ENCODE results near the gene MFN2. TPM values are rescaled to one million over a fixed set of nuclear protein-coding genes. Genes with fewer than 3 reads are reported as not detected.
A peak's percentile ranks its signal among the peaks of the same experiment; 100 is the strongest.

The MFN2 gene
- total and polyA plus RNA-seq, 2 of the 8 experiments (the other 6 are each of a cell fraction or from before 2014, with no cell fraction given) = 34.0 to 62.5 TPM

- no peaks in the 10 kb centered on the region; a peak in 1 of 4 replicates for H3K79me2 ChIP-seq (ENCODE audit: control insufficient read depth in 1 of 2, insufficient read depth in 2 of 2, low read length in 2 of 2)
- 84% methylated on average over 14 of the region's 15 CpGs; no CpG with 5 or more reads in 1 of the 2 experiments for WGBS, 2 experiments (ENCODE audit: extremely low coverage in 1 of 2, insufficient coverage in 1 of 2, insufficient read length in 1 of 2, insufficient replicate concordance in 2 of 2, low coverage in 1 of 2, low lambda C conversion rate in 2 of 2, missing lambda C conversion rate in 1 of 2)
- H2BK20ac ChIP-seq (ENCODE audit: low read length) = no peak overlapping the region
- H4K20me1 ChIP-seq (replicated peaks in 1 of 2; ENCODE audit: control insufficient read depth in 1 of 2, insufficient read depth in 2 of 2, low read length in 2 of 2) = no peaks in the 10 kb centered on the region
- DNase-seq (ENCODE audit: low read depth in 1 of 2, low spot score in 2 of 2) = no peak
- peak overlapping the region in 1 of 4 experiments; percentile 17; a peak in 2 of 7 replicates for H3K9ac ChIP-seq (replicated peaks in 1 of 4; ENCODE audit: extremely low read depth in 1 of 4, low read depth in 3 of 4, low read length in 3 of 4)
- no peak overlapping the region for H2AK5ac ChIP-seq (ENCODE audit: low read depth, low read length)
- ChIA-PET POLR2A (ENCODE audit: partially characterized antibody) (interaction anchor here (0.7 to 15.4 kb wide), 7 partner anchors 8 to 41 kb away, joined by 3 to 263 read pairs (median 3); partner anchors contain the start of gene MFN2), CTCF (ENCODE audit: partially characterized antibody) (interaction anchor here (0.9 to 2.5 kb wide), 6 partner anchors 16 to 293 kb away, joined by 3 to 13 read pairs (median 3); no protein-coding TSS in a partner anchor)
- no peak overlapping the region for H3K4me2 ChIP-seq (ENCODE audit: insufficient read depth in 1 of 2, low read depth in 2 of 2, low read length in 2 of 2)
- peaks cover 3% of the 10 kb centered on the region; the same call in 1 of the 2 replicates for H3K79me1 ChIP-seq (ENCODE audit: low read depth, low read length)
- H3K18ac ChIP-seq (ENCODE audit: extremely low read depth, low read length) = no peak overlapping the region; the same call in 1 of the 2 replicates
- H4K91ac ChIP-seq (replicated peaks; ENCODE audit: insufficient read length, low read length) = peak overlapping the region; percentile 25
- H2BK120ac ChIP-seq (replicated peaks; ENCODE audit: low read depth, low read length) = no peak overlapping the region
- H3K27me3 ChIP-seq (replicated peaks in 1 of 4; ENCODE audit: control insufficient read depth in 3 of 4, extremely low read depth in 1 of 4, insufficient read depth in 3 of 4, low read length in 3 of 4) = no peaks in the 10 kb centered on the region
- H2BK12ac ChIP-seq (ENCODE audit: low read depth, low read length) = no peak overlapping the region
- H4K5ac ChIP-seq (ENCODE audit: insufficient read length, low read depth, low read length) = no peak overlapping the region
- H4K8ac ChIP-seq (ENCODE audit: extremely low read depth, insufficient read depth, low read length) = peak overlapping the region; percentile 28
- H3K4me1 ChIP-seq (replicated peaks in 1 of 4; ENCODE audit: control insufficient read depth in 3 of 4, insufficient read depth in 4 of 4, low read length in 3 of 4) = peaks cover 2 to 16% (median 12%) of the 10 kb centered on the region in 4 experiments
- H3K36me3 ChIP-seq (ENCODE audit: control insufficient read depth in 2 of 4, insufficient read depth in 4 of 4, low read length in 3 of 4) = no peaks in the 10 kb centered on the region
- H2BK15ac ChIP-seq (ENCODE audit: low read length) = 0 out of 2 replicates have a peak overlapping the region, but pooled peaks have one; percentile 46
- no peak overlapping the region for H2AFZ ChIP-seq (ENCODE audit: low read length)
- H3K23ac ChIP-seq (ENCODE audit: insufficient read length) = no peak overlapping the region
- H3K4me3 ChIP-seq (ENCODE audit: extremely low read depth in 1 of 4, insufficient read depth in 2 of 4, low read depth in 3 of 4, low read length in 4 of 4) = no peak overlapping the region
- H3K9me3 ChIP-seq (ENCODE audit: insufficient read depth in 2 of 2, low read depth in 1 of 2, low read length in 1 of 2) = no peaks in the 10 kb centered on the region
- no peak overlapping the region for H3K56ac ChIP-seq (replicated peaks; ENCODE audit: insufficient read length, low read depth, low read length)
- no peak for FAIRE-seq
- H3K27ac ChIP-seq (ENCODE audit: low read depth, low read length) = no peak overlapping the region
- peaks cover 5% of the 10 kb centered on the region for H3K23me2 ChIP-seq (ENCODE audit: low read depth, low read length)
- H3K4ac ChIP-seq (replicated peaks; ENCODE audit: insufficient read length, low read depth, low read length) = no peak overlapping the region
- H2BK5ac ChIP-seq (ENCODE audit: low read depth, low read length) = no peak overlapping the region
- no peak overlapping the region for H3K14ac ChIP-seq (ENCODE audit: insufficient read length)
- TF ChIP-seq CBX8 (IDR thresholded peaks at IDR 0.05; ENCODE audit: borderline replicate concordance, low read depth, low read length) = no peak
- no peak for TF ChIP-seq CTBP2 (IDR thresholded peaks at IDR 0.05; ENCODE audit: borderline replicate concordance, insufficient read depth, insufficient read length, low read length)
- TF ChIP-seq HDAC2 (IDR thresholded peaks at IDR 0.05; ENCODE audit: borderline replicate concordance in 1 of 2, low read depth in 2 of 2, low read length in 2 of 2) = no peak
- no peak for TF ChIP-seq KDM1A (IDR thresholded peaks at IDR 0.05; ENCODE audit: borderline replicate concordance, low read length)
These were observed 41.3 kb upstream of the MFN2 start for GRCh38 chr1:11938722-11939526.

Measured in H1 (cell line).